CD4-positive, alpha-beta T cell treated with Interleukin-4 for 4 hours (primary cell): ENCODE data around the gene GOLGA2.

Experiments
- DNase-seq: peaks from one replicate; pipeline ENCODE4 v3.0.0-alpha.2; 2020

GOLGA2 gene

GRCh38 chr9:128208946-128209669 lies 66.7 kb downstream of the GOLGA2 start:
- DNase-seq, result no peak

GRCh38 chr9:128208386-128208785 lies 67.4 kb downstream of the GOLGA2 start:
- no peak for DNase-seq

- no peak for DNase-seq
Measured at GRCh38 chr9:128206916-128207910, 68.6 kb downstream of the GOLGA2 start.

- DNase-seq, result no peak
Measured at GRCh38 chr9:128206484-128206883, 69.3 kb downstream of the GOLGA2 start.
